ENCODE data around the gene CNKSR1.

The CNKSR1 gene, protein sequence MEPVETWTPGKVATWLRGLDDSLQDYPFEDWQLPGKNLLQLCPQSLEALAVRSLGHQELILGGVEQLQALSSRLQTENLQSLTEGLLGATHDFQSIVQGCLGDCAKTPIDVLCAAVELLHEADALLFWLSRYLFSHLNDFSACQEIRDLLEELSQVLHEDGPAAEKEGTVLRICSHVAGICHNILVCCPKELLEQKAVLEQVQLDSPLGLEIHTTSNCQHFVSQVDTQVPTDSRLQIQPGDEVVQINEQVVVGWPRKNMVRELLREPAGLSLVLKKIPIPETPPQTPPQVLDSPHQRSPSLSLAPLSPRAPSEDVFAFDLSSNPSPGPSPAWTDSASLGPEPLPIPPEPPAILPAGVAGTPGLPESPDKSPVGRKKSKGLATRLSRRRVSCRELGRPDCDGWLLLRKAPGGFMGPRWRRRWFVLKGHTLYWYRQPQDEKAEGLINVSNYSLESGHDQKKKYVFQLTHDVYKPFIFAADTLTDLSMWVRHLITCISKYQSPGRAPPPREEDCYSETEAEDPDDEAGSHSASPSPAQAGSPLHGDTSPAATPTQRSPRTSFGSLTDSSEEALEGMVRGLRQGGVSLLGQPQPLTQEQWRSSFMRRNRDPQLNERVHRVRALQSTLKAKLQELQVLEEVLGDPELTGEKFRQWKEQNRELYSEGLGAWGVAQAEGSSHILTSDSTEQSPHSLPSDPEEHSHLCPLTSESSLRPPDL

DNA sequence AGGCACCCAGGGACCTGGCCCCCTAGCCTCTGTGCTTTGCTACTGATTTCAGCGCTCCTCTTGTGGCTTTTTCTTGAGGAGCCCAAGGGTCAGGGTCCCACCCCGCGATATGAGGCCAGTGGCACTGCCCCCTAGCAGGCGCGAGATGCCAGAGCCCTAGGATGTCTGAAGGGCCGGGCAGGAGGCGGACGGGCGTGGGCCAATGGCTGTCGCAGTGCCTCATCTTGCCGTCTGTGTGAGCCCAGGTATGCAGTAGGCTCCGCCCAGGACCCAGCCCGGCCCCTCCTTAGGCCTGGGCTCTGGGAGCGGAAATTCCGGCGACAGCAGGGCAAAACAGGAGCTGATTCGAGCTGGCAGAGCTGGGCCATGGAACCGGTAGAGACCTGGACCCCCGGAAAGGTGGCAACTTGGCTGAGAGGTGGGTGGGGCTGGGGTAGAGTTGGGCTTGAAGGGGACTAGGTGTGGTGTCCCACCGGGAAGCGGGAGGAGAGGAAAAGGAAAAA, at the start of gene CNKSR1:
CNKSR1 (plus strand) TSS at position 310 of the 503 bp plus-strand sequence; CDS start at position 367, 57 bp downstream.
- DNase-seq: no peak

DNA sequence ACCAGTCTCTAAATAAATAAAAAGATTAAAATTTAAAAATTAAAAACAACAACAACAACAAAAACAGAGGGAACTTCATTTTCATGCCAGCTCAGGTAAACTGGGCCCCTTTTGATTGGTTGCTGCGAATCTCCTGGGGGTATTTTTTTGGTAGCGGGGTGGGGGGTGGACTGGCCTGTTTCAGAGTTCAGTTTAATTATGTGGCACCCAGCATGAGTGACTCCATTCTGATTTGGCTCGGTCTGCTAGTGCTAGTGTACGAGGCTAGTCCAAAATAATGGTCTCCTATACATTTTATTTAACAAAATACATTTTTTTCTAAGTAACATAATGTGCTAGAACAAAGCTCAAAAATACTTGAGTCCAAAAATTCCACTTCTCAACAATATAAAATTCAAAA, 47.5 kb upstream of the CNKSR1 start:
- DNase-seq: no peak

DNA sequence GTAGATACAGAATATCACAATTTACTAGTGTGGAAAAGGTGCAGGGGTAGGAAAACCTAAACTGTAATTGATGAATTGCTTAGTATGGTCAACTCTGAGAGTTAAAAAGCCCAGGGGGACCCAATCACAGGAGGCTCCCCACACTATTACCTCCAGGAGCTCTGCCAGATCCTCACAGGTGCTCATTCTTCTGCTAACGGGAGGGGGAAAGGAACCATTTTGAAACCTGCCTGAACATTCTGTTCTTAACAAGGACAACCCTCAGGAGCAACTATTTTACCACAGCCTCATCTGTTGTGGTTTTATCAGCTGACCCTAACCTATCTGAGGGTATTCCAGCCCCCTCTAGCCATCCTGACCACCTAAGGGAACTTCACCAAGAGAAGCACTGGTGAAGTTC, 46.6 kb upstream of the CNKSR1 start:
- no peak for DNase-seq

DNA sequence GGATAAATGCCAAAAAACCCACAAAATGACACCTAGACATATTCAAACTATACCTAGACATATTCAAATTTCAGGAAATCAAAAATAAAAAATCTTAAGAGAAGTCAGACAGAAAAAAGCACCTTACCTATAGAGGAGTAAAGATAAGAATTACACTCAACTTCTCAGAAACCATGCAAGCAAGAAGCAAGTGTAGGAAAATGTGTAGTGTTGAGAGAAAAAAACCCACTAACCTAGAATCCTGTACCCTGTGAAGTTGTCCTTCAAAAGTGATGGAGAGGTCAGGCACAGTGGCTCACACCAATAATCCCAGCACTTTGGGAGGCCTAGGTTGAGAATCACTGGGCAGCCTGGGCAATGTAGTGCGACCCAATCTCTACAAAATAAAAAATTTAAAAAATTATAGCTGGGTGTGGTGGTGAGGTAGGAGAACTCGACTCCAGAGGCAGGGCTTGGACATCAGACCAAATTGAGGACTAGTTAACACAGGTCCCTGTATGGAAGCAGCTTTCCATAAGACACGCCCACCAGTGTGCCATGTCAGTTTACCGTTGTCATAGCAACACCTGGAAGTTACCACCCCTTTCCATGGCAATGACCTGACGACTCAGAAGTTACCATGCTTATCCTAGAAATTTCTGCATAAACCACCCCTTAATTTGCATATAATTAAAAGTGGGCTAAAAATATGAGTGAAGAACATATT, 45.0 kb upstream of the CNKSR1 start:
- DNase-seq: no peak

DNA sequence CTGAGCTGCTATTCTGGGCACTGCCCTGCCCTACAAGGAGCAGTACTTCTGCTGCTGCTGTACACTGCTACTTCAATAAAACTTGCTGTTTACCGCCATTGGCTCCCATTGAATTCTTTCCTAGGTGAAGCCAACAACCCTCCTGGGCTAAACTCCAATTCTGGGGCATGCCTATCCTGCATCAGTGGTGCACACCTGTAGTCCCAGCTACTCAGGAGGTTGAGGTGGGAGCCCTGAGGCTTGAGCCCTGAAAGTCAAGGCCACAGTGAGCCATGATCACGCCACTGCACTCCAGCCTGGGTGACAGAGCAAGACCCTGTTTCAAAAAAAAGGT, 44.5 kb upstream of the CNKSR1 start:
- no peak for DNase-seq

DNA sequence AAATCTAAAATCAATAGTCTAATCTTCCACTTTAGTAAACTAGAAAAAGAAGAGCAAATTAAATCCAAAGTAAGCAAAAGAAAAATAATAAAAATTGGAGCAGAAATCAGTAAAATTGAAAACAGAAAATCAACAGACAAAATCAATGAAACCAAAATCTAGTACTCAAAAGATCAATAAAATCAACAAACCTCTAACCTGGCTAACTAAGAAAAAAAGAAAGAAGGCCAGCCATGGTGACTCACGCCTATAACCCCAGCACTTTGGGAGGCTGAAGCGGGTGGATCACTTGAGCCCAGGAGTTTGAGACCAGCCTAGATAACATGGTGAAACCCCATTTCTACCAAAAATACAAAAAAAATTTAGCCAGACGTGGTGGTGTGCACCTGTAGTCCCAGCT, 42.8 kb upstream of the CNKSR1 start:
- DNase-seq: no peak

DNA sequence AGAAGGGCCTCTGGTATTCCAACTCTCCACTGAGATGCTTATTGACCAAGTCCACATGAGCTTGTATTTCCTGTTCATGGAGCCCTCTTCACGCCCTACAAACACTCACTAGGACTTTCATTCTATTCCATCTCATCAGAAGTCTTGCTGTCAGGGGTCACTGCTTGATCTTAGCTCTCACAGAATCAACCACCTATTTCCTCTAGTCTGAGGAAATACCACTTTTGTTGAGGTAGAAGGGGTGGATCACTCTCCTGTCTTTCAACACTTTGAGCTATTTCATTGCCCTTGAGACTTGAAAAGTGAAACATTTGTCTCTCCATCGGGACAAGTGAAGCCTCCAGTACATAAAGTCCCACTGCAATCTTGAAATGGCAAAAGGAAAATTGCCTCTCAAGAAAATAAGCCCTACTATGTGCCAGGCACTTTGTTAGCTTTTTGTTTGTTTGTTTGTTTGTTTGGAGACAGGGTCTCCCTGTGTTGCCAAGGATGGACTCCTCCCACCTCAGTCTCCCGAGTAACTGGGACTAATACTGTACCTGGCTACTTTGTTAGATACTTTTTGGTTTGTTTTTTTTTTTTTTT, 38.2 kb upstream of the CNKSR1 start:
- no peak for DNase-seq

DNA sequence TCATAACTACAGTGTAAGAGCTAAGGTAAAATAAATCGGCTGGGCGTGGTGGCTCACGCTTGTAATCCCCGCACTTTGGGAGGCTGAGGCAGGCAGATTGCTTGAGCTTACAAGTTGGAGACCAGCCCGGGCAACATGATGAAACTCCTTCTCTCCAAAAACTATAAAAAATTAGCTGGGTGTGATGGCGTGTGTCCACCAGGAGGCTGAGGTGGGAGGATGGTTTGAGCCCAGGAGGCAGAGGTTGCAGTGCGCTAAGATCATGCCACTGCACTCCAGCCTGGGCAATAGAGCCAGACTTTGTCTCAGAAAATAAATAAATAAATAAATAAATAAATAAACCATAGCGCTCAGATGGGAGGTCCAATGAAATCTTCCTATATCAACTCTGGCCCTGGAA, 35.1 kb upstream of the CNKSR1 start:
- no peak for DNase-seq

DNA sequence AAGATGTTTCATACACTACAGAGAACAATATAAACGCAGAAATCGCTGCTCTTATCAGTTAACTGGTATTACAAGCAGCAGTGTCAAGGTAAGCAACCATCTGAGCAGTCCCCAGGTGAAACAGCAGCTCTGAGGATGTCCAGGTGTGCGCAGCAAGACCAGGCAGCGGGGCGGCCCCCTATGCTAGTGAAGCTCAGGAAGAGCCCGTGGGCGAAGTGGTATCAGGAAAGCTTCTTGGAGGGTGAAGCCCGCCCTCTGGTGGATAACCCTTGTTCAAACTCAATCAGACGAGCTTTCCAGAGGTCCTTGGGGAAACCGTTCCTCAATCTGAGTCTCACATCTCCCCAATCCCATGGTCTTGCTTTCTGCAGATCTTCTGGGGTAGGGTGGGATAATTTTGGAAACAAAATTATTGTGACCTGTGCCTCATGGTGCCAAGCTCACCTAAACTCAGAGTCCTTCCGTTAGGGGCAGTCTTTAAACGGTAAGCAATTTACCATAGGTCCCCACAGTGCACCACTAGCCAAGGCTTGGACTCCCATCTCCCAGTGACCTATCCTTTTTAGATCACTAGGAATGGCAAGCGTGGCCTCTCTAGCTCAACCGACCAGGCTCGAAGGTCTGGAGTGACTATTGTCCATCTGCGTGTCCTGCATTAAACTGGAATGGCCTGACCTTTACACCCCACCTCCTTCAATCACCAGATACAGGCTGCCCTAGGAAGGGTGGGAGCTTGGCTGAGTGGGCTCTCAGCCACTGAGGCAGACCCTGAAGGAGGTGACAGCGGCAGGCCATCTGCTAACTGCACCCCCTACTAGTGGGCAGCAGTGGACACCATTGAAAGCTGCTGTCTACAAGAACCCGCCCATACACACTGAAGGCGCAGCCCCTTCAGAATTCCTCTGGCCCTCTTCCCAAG, 32.0 kb upstream of the CNKSR1 start:
- peak; percentile 93 for DNase-seq

DNA sequence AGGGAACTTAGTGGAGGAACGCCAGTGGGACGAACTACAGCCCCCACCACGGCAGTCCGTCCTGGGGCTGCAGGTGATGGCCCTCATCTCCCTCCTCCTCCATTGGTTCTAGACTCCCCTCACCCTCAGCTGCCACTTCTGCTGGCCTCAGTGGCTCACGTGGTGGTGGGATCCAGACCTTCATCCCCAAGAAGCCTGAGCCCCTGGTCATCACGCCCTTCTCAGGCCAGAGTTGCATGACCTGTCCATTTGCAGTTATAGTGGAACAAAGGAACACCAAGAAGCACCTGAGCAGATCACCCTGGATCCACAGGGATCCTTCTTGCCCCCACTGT, 31.4 kb upstream of the CNKSR1 start:
- DNase-seq: no peak

DNA sequence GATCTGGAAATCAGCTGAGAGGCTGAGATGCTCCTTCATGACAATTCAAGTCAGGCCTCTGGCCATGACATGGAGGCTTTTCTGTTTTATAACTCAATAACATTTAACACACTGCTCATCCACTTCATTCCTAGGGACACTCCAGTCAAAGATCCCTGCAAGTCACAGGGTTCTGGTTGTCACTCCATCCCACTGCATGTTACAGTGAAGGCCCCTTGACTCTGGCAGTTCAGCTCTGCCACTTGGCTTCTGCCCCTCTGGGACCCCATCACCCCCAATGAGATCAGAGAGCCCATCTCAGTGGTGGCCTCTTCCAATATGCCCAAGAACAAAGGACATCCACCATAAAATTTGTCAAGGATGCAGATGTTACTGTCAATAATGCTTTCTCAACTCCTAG, 28.4 kb upstream of the CNKSR1 start:
- no peak for DNase-seq

DNA sequence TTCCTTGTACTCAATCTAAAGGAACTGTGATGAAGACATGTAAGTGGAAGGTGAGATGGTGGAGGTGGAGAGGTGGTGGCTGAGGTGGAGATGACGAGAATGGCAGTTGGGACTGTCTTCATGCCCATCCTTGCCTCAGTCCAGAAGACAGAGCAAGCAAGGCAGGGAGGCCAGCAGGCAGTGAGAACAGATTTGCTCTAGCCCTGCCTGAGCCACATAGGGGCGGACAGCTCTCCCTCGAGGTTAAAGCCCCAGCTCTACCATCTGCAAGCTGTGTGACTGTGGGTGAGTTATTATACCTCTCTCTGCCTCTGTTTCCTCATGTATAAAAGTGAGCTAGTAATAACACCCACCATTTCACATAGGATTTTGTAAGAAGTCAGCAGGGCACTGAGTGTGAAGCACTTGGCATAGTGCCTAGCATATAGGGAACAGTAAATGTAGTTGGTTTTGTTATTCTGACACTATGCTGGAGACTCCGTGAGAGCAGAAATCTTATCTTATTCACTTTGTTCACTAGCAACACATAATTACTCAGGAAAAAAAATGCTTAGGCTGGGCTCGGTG, 23.2 kb upstream of the CNKSR1 start:
- no peak for DNase-seq

DNA sequence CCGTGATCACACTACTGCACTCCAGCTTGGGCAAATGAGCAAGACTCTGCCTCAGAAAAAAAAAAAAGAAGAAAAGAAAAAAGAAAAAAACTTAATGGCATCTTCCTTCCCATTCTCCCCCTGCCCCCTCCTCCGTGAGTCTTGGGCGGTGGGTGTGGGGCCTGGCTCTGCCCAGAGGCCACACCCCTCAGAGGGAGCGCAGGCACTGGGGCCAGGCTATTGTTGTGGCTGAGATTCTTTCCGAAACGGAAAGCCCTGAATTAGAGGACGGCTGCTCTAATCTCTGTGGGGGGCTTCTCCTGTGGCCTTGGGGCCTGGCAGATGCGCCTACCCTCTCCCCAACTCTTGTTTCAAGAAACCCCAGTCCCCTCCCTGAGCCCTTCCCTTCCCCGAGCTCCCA, 22.5 kb upstream of the CNKSR1 start:
- no peak for DNase-seq

DNA sequence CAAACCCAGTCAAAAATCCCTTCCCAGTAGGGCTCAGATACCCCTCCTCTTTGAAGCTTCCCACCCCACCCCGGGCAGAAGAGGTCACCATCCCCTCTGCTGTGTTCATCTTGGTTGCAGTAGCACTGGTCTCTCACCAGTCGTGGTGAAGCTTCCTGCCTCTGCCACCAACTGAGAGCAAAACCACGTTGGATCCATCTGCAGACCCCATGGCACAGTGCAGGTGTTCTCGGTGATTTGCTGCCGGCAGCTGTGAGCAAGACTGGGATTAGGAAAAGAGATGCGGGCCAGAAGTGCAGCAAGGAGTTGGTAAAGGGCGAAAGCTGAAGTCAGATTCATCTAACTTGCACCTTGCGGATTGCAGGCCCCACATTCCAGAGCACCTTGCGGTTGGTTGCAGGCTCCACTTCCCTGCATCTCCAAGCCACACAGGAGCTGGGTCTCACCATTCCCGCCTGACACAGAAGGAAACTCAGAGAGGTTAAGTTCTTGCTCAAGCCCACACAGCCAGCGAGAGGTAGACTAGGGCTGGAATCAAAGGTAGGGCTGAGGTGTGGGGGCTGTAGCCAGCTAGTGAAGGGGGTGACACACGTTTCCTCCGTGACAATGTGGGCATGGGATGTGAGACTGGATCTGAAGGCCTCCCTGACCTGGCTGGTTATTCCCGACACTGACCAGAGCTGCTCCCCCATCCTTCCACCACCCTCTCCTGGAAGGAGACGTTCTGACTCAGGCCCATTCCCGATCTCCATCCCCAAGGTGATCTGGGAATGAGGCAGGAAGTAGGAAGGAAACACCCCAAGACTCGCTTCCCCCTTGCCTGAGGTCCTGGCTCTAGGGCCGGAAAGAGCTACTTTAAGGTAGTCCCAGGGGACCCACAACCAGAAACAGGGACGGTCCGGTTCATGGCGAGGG, 21.7 kb upstream of the CNKSR1 start:
- DNase-seq: no peak

DNA sequence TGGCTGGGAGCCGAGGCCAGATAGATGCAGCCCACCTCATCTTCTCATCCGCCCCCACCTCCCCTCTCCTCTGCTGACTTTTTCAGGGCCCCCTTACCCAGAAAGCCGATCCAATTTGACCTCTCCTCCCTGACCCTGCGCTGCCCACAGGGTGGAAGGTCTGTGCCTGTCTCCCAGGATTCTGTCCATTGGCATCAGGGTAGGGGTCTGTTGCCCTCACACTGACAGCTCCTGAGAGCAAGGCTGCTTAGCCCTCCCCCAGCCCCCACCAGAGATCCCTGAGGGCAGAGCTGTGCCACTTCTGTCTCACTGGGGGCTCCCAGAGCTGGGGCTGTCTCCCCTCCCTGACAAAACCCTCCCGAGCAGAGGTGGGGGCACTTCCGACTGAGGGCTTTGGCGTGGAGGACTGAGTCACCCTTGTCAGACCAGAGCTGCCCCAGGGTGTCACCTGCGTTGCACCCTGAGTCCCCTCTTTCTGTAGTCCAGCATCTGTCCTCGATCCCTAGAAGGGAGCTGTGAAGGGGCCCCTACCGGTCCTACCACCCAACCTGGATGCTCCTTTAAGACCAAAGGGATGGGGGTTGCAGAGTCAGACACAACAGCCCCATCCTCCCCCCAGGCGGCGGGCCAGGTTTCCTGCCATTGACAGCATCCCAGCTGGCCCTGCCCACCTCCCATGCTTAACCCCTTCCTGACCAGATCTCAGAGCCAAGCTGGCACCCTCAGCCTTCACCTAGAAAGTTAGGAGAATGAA, 20.8 kb upstream of the CNKSR1 start:
- DNase-seq: no peak

DNA sequence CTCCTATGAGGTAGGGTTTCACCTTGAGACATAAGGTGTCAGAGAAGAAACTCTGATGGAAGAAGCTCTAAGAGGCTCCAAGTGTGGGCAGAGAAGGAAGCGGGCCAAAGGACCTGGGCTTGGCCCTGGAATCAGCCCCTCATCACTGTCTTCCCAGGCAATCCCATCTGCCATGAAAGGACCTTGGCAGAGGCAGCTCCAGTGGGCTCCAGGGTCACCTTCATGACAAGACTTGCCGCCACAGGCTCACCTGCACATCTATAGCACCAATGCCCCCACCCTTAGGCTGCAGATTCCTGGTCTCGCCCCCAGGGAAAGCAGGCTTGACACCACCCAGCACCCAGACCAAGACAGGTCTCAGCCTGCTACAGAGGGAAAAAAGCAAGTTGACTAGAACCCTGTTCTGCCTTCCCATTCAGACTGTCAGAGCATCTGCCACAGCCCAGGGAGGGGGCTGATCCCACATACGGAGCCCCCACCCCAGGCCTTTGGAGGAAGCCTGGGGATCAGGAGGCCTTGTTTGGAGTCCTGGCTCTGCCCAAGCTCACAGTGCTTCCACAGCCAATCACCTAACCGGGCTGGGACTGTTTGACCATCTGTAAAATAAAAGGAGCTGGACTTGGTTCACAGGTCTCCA, 18.9 kb upstream of the CNKSR1 start:
- no peak for DNase-seq

DNA sequence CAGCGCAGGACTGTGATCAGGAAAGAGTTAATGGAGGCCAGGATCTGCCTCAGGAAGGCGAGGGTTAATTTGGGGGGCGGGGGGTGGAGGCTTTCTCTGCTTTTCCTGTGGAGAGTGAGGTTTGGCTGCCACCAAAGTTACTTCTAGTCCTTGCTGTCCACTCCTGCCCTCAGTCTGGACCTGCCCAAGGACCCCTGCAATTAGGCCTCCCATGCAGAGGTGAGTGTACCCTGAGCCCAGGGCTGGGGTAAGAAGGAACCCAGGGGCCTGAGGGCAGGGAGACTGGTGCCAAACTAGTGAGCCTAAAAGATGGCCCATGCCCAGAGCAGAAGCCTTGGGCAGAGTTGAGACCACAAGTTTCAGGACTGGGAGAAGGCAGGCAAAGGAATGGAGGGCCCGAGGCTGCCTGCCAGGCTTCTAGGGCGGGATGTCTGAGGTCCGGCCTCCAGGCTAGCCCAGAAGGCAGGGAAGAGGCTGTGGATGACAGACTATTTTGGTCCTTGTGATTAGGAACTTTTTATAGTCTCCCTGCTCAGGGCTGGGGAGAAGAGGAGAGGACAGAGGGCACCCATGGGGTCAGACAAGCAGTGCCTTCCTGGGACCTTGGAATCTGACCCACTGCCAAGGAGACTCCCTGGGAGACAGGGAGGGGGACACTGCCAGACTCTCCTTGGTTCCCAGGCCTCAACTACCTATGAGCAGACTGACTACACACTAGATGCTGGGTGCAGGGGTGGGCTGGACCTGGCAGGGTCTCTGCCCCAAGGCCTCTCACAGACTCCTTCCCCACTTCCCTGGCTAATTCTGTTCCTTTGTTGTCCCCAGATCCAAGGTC, 18.2 kb upstream of the CNKSR1 start, which contains the start of gene FAM110D:
FAM110D (plus strand) TSS at position 172 of the 835 bp plus-strand sequence. CDS start 2,213 bp downstream, outside the sequence.
- no peak for DNase-seq

DNA sequence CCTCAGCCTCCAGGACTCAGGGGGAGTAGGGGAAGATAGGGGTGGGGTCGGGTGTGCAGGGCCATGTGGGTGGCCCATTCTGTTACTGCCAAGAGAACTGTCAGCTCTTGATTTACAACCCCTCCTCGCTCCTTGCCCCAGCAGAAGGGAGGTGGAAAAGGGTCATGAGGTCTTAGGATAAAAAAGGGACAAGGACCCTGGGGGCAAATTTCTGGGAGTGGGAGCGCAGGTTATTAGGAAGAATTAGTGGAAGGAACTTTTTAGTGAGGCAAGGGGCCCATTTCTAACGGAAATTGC, 17.6 kb upstream of the CNKSR1 start:
- DNase-seq: no peak
